RWPE2 (cell line): ENCODE data around the gene OSBPL7.

Source experiments
- ATAC-seq: fragments of 200-7000 bp; cut with Tn5 transposase; 3 replicates; pipeline ENCODE4 v1.9.1; 2021; ENCODE audit warnings: low read depth
- DNase-seq: peaks from one replicate; pipeline ENCODE4 v3.0.0-alpha.2; 2020; ENCODE audit warnings: low spot score
- H3K27ac ChIP-seq: fragments of 450-650 bp; 2 replicates; pipeline ENCODE4 v1.5.1; 2017; ENCODE audit warnings: mild to moderate bottlenecking; ENCODE audit not compliant: poor library complexity, severe bottlenecking
- H3K27me3 ChIP-seq: fragments of 250-450 bp; sonication (Bioruptor Pico); 2 replicates; pipeline ENCODE4 v1.5.1; 2021; ENCODE audit warnings: mild to moderate bottlenecking, moderate library complexity; ENCODE audit not compliant: insufficient read depth, poor library complexity, severe bottlenecking
- H3K36me3 ChIP-seq: fragments of 250-450 bp; sonication (Bioruptor Pico); 2 replicates; pipeline ENCODE4 v1.5.1; 2020; ENCODE audit warnings: low read depth, mild to moderate bottlenecking, moderate library complexity
- H3K4me1 ChIP-seq: fragments of 250-450 bp; sonication (Bioruptor Pico); 2 replicates; pipeline ENCODE4 v1.5.1; 2021; ENCODE audit warnings: mild to moderate bottlenecking, moderate library complexity; ENCODE audit not compliant: insufficient read depth, poor library complexity, severe bottlenecking
- H3K4me3 ChIP-seq: fragments of 250-450 bp; sonication (Bioruptor Pico); 2 replicates; pipeline ENCODE4 v1.5.1; 2021; ENCODE audit warnings: mild to moderate bottlenecking, moderate library complexity; ENCODE audit not compliant: severe bottlenecking
- H3K9me3 ChIP-seq: fragments of 250-450 bp; sonication (Bioruptor Pico); 2 replicates; pipeline ENCODE4 v1.5.1; 2021; ENCODE audit warnings: mild to moderate bottlenecking, moderate library complexity; ENCODE audit not compliant: severe bottlenecking
- CTCF ChIP-seq: fragments of 450-650 bp; IDR thresholded peaks from one replicate; pipeline ENCODE4 v1.5.1; 2017; ENCODE audit warnings: mild to moderate bottlenecking, moderate library complexity; ENCODE audit not compliant: poor library complexity, severe bottlenecking

OSBPL7 gene

GRCh38 chr17:47821424-47822391, at the start of gene OSBPL7:
TSS of gene OSBPL7 (minus strand) at chr17:47821794. CDS start at chr17:47820278, 1,516 bp downstream.
- peak within 1 kb of the TSS; percentile 47 for H3K4me3 ChIP-seq
- H3K27me3 ChIP-seq: no peaks in the 10 kb centered on the region
- H3K27ac ChIP-seq: peak within 1 kb of the TSS; percentile 27
- ATAC-seq (peak; percentile 89), DNase-seq (no peak)
- no peaks in the 10 kb centered on the region for H3K9me3 ChIP-seq
- H3K4me1 ChIP-seq: peaks cover 12% of the 10 kb centered on the region
- H3K36me3 ChIP-seq: peaks cover 26% of the 10 kb centered on the region
- TF ChIP-seq CTCF: peak; percentile 83

DNA sequence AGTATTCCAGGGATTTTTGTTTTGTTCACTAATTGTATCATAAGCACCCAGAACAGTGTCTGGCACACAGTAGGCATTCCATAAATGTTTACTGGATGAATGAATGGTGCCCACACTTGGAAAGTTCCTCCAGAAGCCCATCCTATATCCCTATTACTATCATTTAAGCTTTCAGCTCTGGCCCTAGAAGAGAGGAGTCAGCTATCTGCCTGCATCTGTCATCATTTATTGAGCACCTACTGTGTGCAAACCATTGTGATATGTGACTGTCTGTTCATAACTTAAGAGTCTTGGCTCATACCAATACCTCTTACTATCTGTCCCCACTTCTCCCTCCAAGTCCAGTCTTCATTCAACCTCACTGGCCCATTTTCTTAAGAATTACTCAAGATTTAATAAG, 49.5 kb upstream of the OSBPL7 start:
- peaks cover 6% of the 10 kb centered on the region for H3K4me1 ChIP-seq
- TF ChIP-seq CTCF: no peak
- no peaks in the 10 kb centered on the region for H3K27me3 ChIP-seq
- H3K9me3 ChIP-seq: no peaks in the 10 kb centered on the region
- H3K36me3 ChIP-seq: no peaks in the 10 kb centered on the region
- no peak for DNase-seq
- H3K27ac ChIP-seq: no peak overlapping the region
- ATAC-seq: no peak
- H3K4me3 ChIP-seq: no peak overlapping the region

GRCh38 chr17:47870056-47870455, 48.5 kb upstream of the OSBPL7 start:
- TF ChIP-seq CTCF: no peak
- Histone ChIP-seq H3K4me3 (no peak overlapping the region), H3K9me3 (no peaks in the 10 kb centered on the region), H3K27me3 (no peaks in the 10 kb centered on the region), H3K27ac (no peak overlapping the region), H3K36me3 (no peaks in the 10 kb centered on the region), H3K4me1 (peaks cover 11% of the 10 kb centered on the region)
- DNase-seq: no peak
- ATAC-seq: no peak

DNA sequence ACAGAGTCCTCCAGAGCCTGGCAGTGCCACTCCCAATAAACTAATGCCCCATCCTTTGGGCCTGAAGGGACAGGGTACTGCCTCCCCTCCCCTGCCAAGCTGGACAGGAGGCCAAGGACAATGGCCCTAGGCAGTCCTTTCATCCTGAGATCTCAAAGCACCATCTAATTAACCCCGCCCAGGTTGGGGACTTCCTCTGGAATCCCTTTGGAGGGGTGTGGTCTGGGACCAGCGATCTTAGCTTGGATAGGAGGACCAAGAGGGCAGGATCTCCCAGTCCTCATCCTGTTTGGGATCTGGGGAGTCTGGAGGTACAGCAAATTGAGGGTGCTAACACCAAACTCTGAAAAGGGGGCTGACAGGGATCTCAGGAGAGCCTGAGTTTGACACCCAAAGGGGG, 47.5 kb upstream of the OSBPL7 start:
- H3K36me3 ChIP-seq: no peaks in the 10 kb centered on the region
- DNase-seq (no peak), ATAC-seq (no peak)
- peaks cover 20% of the 10 kb centered on the region for H3K4me1 ChIP-seq
- H3K27me3 ChIP-seq: no peaks in the 10 kb centered on the region
- no peak overlapping the region for H3K4me3 ChIP-seq
- no peaks in the 10 kb centered on the region for H3K9me3 ChIP-seq
- no peak overlapping the region for H3K27ac ChIP-seq
- TF ChIP-seq CTCF: no peak
